GM12878 (cell line): ENCODE measurements around the gene DPH6. TPM values are rescaled to one million over a fixed set of nuclear protein-coding genes. Genes with fewer than 3 reads are reported as not detected.

Source experiments
- ATAC-seq: fragments of 200-7000 bp; cut with Tn5 transposase; 3 replicates; pipeline ENCODE4 v1.9.1; 2020; ENCODE audit warnings: mild to moderate bottlenecking, moderate library complexity
- BruUV-seq: library from RNA; stranded (reverse); fragments of 400-500 nt; replicated peaks from 2 replicates; lab custom pipeline; 2021; lab: Mats Ljungman, UMichigan
- CTCF ChIA-PET: fragments of 300-600 bp; sonication (Branson Sonifier 250); formaldehyde crosslinking; extraction: SDS; loops from one replicate; lab custom pipeline; 2021; ENCODE audit warnings: inconsistent platforms; lab: Yijun Ruan, JAX
- POLR2A ChIA-PET: fragments of 350-600 bp; formaldehyde crosslinking; extraction: SDS; loops from one replicate; lab custom pipeline; 2021; ENCODE audit warnings: inconsistent platforms; lab: Charles Lee
- RAD21 ChIA-PET: fragments of 300-600 bp; sonication (Branson Sonifier 250); formaldehyde crosslinking; loops from one replicate; lab custom pipeline; 2023; ENCODE audit warnings: antibody characterized with exemption; ENCODE audit not compliant: unreplicated experiment; lab: Charles Lee
- SMC1A ChIA-PET: fragments of 300-600 bp; sonication (Branson Sonifier 250); formaldehyde crosslinking; loops from one replicate; lab custom pipeline; 2023; ENCODE audit not compliant: unreplicated experiment, uncharacterized antibody; lab: Charles Lee
- DNase-seq: peaks from one replicate; pipeline ENCODE4 v3.0.0-alpha.2; 2011; ENCODE audit warnings: low read depth, low spot score
- FAIRE-seq: peaks from 3 replicates; lab custom pipeline; 2011; peaks lifted over from hg19 to GRCh38; lab: Jason Lieb, UNC
- H2AFZ ChIP-seq: 2 replicates; pipeline ENCODE4 v1.6.0; 2011; ENCODE audit warnings: low read depth, low read length, control low read depth; ENCODE audit not compliant: control insufficient read depth
- H3K27ac ChIP-seq: 2 replicates; pipeline ENCODE4 v1.5.1; 2011; ENCODE audit warnings: control low read depth; ENCODE audit not compliant: control insufficient read depth, insufficient read depth
- H3K27me3 ChIP-seq, 2 experiments: replicated peaks in 1 of 2; 2 replicates each; pipeline versions ENCODE4 v1.6.0 to v1.6.1; 2011; ENCODE audit warnings: low read length in 1 of 2; ENCODE audit not compliant: control insufficient read depth in 2 of 2, insufficient read depth in 2 of 2
- H3K36me3 ChIP-seq, 2 experiments: 2 replicates each; pipeline ENCODE4 v1.5.1; 2011; ENCODE audit warnings: low read length in 1 of 2; ENCODE audit not compliant: control insufficient read depth in 2 of 2, insufficient read depth in 2 of 2
- H3K4me1 ChIP-seq: 2 replicates; pipeline ENCODE4 v1.6.1; 2011; ENCODE audit warnings: mild to moderate bottlenecking, low read length, moderate library complexity, mixed read lengths; ENCODE audit not compliant: control insufficient read depth, insufficient read depth
- H3K4me2 ChIP-seq: 2 replicates; pipeline ENCODE4 v1.6.0; 2011; ENCODE audit warnings: control low read depth; ENCODE audit not compliant: control insufficient read depth, insufficient read depth
- H3K4me3 ChIP-seq: fragments of 200-600 bp; sonication (generic); 2 replicates; pipeline ENCODE4 v1.5.1; 2016
- H3K79me2 ChIP-seq: 2 replicates; pipeline ENCODE4 v1.6.0; 2011; ENCODE audit warnings: low read length; ENCODE audit not compliant: control insufficient read depth, insufficient read depth
- H3K9ac ChIP-seq: 2 replicates; pipeline ENCODE4 v1.8.0; 2011; ENCODE audit warnings: low read length, control low read depth, mixed read lengths; ENCODE audit not compliant: control insufficient read depth, insufficient read depth
- H3K9me3 ChIP-seq: replicated peaks from 3 replicates; pipeline ENCODE4 v1.5.1; 2011; ENCODE audit warnings: mild to moderate bottlenecking, low read length; ENCODE audit not compliant: control insufficient read depth, insufficient read depth
- H4K20me1 ChIP-seq: 2 replicates; pipeline ENCODE4 v1.6.0; 2011; ENCODE audit not compliant: control insufficient read depth, insufficient read depth
- CEBPB ChIP-seq, 2 experiments: fragments of 150-350 bp in 1 of 2; IDR thresholded peaks; 2 replicates each; pipeline ENCODE4 v1.6.1; 2012 to 2014; ENCODE audit warnings: low read depth in 2 of 2, low read length in 2 of 2, borderline replicate concordance in 1 of 2, inconsistent platforms in 1 of 2
- CREB1 ChIP-seq: IDR thresholded peaks from 2 replicates; pipeline ENCODE4 v1.6.1; 2012; ENCODE audit warnings: low read depth, mild to moderate bottlenecking, inconsistent platforms
- CREM ChIP-seq: IDR thresholded peaks from 2 replicates; pipeline ENCODE4 v1.6.1; 2014; ENCODE audit warnings: antibody characterized with exemption, low read depth
- E4F1 ChIP-seq: fragments of 450-650 bp; IDR thresholded peaks from 2 replicates; pipeline ENCODE4 v1.6.1; 2018; ENCODE audit warnings: borderline replicate concordance, mild to moderate bottlenecking; ENCODE audit not compliant: partially characterized antibody
- JUNB ChIP-seq: IDR thresholded peaks from 2 replicates; pipeline ENCODE4 v1.6.1; 2016; ENCODE audit warnings: antibody characterized with exemption, mild to moderate bottlenecking
- KDM1A ChIP-seq: fragments of 200-600 bp; sonication (generic); IDR thresholded peaks from 2 replicates; pipeline ENCODE4 v1.6.1; 2016; ENCODE audit warnings: borderline replicate concordance
- MTA2 ChIP-seq: fragments of 450-650 bp; IDR thresholded peaks from 2 replicates; pipeline ENCODE4 v1.6.1; 2016; ENCODE audit warnings: low read depth, mild to moderate bottlenecking, moderate library complexity
- MYB ChIP-seq: fragments of 150-350 bp; IDR thresholded peaks from 2 replicates; pipeline ENCODE4 v1.6.1; 2014; ENCODE audit warnings: mild to moderate bottlenecking, low read depth, low read length, borderline replicate concordance
- NR2C2 ChIP-seq: IDR thresholded peaks from 2 replicates; pipeline ENCODE4 v1.6.1; 2011; ENCODE audit warnings: borderline replicate concordance, low read depth; ENCODE audit not compliant: control insufficient read depth, insufficient read length
- RCOR1 ChIP-seq: conservative IDR thresholded peaks from 2 replicates; pipeline ENCODE4 v1.6.1; 2012; ENCODE audit warnings: low read depth, low read length, improper control_type of control experiment
- SMARCA5 ChIP-seq: fragments of 450-650 bp; IDR thresholded peaks from 2 replicates; pipeline ENCODE4 v1.6.1; 2017; ENCODE audit warnings: mild to moderate bottlenecking
- SUZ12 ChIP-seq: fragments of 200-600 bp; sonication (generic); IDR thresholded peaks from one replicate; pipeline ENCODE4 v1.6.1; 2018; ENCODE audit warnings: antibody characterized with exemption, mild to moderate bottlenecking; ENCODE audit not compliant: unreplicated experiment
- TARDBP ChIP-seq: IDR thresholded peaks from 2 replicates; pipeline ENCODE4 v1.6.1; 2016; ENCODE audit warnings: borderline replicate concordance
- TCF12 ChIP-seq: IDR thresholded peaks from 2 replicates; pipeline ENCODE4 v1.6.1; 2011; ENCODE audit warnings: low read depth, mild to moderate bottlenecking, low read length
- ZNF24 ChIP-seq: fragments of 450-650 bp; IDR thresholded peaks from 2 replicates; pipeline ENCODE4 v1.6.1; 2017; ENCODE audit warnings: antibody characterized with exemption, mild to moderate bottlenecking
- WGBS: methylation state at CpG from one replicate; pipeline ENCODE4 v1.1.6; 2016; ENCODE audit warnings: low lambda C conversion rate; ENCODE audit not compliant: insufficient replicate concordance, insufficient coverage; ENCODE audit errors: missing lambda C conversion rate; 5-methylcytosine and 5-hydroxymethylcytosine counted together
- in situ Hi-C: fragments of 300-500 bp; cut with MboI; formaldehyde crosslinking; loops from 9 replicates; pipeline ENCODE4 v1.14.3; 2018; ENCODE audit warnings: mixed read lengths
- intact Hi-C: fragments of 100-400 bp; cut with micrococcal nuclease; formaldehyde crosslinking; loops from one replicate; pipeline ENCODE4 v1.14.2; 2022; ENCODE audit not compliant: unreplicated experiment
- polyA plus RNA-seq, 11 experiments: library from polyadenylated mRNA; depleted of rRNA in 4 of 11; unstranded in 6 of 11; stranded (reverse) in 5 of 11; fragments of >200 nt; fragmentation: Nextera tagmentation in 4 of 11; fragmentation: Illumina TruSeq in 1 of 11; extraction: Ambion mirVana in 4 of 11; extraction: Trizol in 1 of 11; gene quantifications; 1 replicate in 1 of 11; 2 replicates in 10 of 11; pipeline versions ENCODE4 v1.2.1 to v1.2.3, GENCODE V29; 2011 to 2016; ENCODE audit warnings: inconsistent platforms in 2 of 11, missing spikeins in 2 of 11, low read depth in 1 of 11
- total RNA-seq, 4 experiments: library from RNA; depleted of rRNA in 3 of 4; stranded (reverse); fragments of >200 nt in 3 of 4; fragmentation: Illumina TruSeq in 1 of 4; extraction: Trizol in 1 of 4; gene quantifications; 2 replicates each; pipeline versions ENCODE4 v1.2.1 to v1.2.3, GENCODE V29; 2013 to 2021
- TF ChIP-seq, protein P1 (sequence below): IDR thresholded peaks from 2 replicates; pipeline ENCODE4 v1.6.1; 2012; ENCODE audit warnings: low read length, inconsistent platforms

DPH6 gene
- total and polyA plus RNA-seq, 10 of the 15 experiments (the other 5 are each of a cell fraction or from before 2014, with no cell fraction given) = 9.0 to 68.5 (median 17.1) TPM

DNA sequence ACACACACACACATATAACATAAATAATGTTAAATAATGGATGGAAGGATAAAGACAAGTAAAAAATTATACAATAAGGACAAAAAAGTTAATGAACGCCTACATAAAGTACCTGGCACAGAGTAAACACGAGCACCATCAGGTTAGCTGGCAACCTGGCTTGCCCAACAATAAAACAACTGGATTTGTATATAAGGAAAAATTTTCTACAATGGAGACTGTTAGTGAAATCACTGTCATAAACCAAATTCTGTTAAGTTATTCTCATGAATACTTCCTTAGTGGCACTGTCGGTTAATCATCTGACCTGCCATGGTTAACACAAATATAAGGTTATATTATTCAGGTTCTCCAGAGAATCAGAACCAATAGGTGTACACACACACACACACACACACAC, 54.8 kb downstream of the DPH6 start (continued):
- no peak for TF ChIP-seq CEBPB (IDR thresholded peaks at IDR 0.05; ENCODE audit: borderline replicate concordance in 1 of 2, low read depth in 2 of 2, low read length in 2 of 2)
- no peak for TF ChIP-seq ZNF24
- no peak for TF ChIP-seq SUZ12
- TF ChIP-seq CREM = no peak
- TF ChIP-seq E4F1 = no peak
- TF ChIP-seq JUNB = no peak
- TF ChIP-seq CREB1 = no peak
- no peak for TF ChIP-seq SMARCA5
- TF ChIP-seq, all 136 proteins: peak for 0

DNA sequence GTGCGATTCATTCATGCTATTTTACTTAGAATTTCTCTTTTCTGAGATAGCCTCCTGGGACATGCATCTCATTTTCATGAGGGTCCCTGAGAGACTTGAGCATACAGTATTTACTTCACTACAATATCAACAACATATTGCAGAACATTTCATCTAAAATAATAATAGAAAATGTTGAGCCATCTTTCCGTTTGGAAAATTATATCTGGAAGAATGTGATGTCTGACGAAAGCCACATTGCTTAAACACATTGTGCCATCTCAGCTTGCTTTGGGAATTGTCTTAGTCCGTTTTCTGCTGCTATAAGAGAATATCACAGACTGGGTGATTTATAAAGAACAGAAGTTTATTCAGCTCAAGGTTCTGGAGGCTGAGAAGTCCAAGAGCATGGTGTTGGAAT, 55.5 kb downstream of the DPH6 start:
- H2AFZ ChIP-seq = no peak overlapping the region
- ATAC-seq = no peak
- no peak overlapping the region for H3K9ac ChIP-seq
- intact Hi-C loops = no loop called here
- no peaks in the 10 kb centered on the region for H3K4me1 ChIP-seq
- ChIA-PET CTCF (interaction anchor here (1.0 kb wide), 1 partner anchor 200 kb away, joined by 3 read pairs; no protein-coding TSS in a partner anchor), POLR2A (interaction anchor here (0.6 kb wide), 1 partner anchor 305 kb away, joined by 3 read pairs; no protein-coding TSS in a partner anchor), SMC1A (no interaction called here), RAD21 (no interaction called here)
- DNase-seq = no peak
- H3K4me3 ChIP-seq = no peak overlapping the region
- H3K4me2 ChIP-seq = no peak overlapping the region
- H3K27ac ChIP-seq = no peak overlapping the region
- no peaks in the 10 kb centered on the region for H4K20me1 ChIP-seq
- FAIRE-seq = no peak
- TF ChIP-seq KDM1A (no peak), MYB (no peak), RCOR1 (no peak), TARDBP (no peak), NR2C2 (no peak), TCF12 (no peak), E4F1 (no peak), MTA2 (no peak)
- TF ChIP-seq, protein P1, sequence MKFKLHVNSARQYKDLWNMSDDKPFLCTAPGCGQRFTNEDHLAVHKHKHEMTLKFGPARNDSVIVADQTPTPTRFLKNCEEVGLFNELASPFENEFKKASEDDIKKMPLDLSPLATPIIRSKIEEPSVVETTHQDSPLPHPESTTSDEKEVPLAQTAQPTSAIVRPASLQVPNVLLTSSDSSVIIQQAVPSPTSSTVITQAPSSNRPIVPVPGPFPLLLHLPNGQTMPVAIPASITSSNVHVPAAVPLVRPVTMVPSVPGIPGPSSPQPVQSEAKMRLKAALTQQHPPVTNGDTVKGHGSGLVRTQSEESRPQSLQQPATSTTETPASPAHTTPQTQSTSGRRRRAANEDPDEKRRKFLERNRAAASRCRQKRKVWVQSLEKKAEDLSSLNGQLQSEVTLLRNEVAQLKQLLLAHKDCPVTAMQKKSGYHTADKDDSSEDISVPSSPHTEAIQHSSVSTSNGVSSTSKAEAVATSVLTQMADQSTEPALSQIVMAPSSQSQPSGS = no peak
- no peaks in the 10 kb centered on the region for H3K27me3 ChIP-seq
- H3K9me3 ChIP-seq = peaks cover 11% of the 10 kb centered on the region; the same call in 2 of the 3 replicates
- no peaks in the 10 kb centered on the region for H3K79me2 ChIP-seq
- 85% methylated on average over 4 of the region's 4 CpGs for WGBS
- no peaks in the 10 kb centered on the region for H3K36me3 ChIP-seq
- BruUV-seq = no TSS peak
- in situ Hi-C loops = no loop called here
